A549 (cell line): Measurements from ENCODE around the gene AFAP1. TPM values are rescaled to one million over a fixed set of nuclear protein-coding genes. Genes with fewer than 3 reads are reported as not detected.
A peak's percentile ranks its signal among the peaks of the same experiment; 100 is the strongest.

Source experiments
- ATAC-seq, 2 experiments: fragments of 200-7000 bp in 1 of 2; fragments of >200 bp in 1 of 2; cut with Nextera tagmentation in 1 of 2; cut with Tn5 transposase in 1 of 2; 3 replicates each; pipeline versions ENCODE4 v1.8.0 to v1.9.1; 2018 to 2020; ENCODE audit warnings: mild to moderate bottlenecking in 1 of 2, moderate library complexity in 1 of 2
- CTCF ChIA-PET: fragments of 300-600 bp; sonication (Branson Sonifier 250); formaldehyde crosslinking; extraction: SDS; loops from one replicate; lab custom pipeline; 2021; ENCODE audit warnings: antibody characterized with exemption, inconsistent platforms; lab: Yijun Ruan, JAX
- POLR2A ChIA-PET: fragments of 350-600 bp; formaldehyde crosslinking; extraction: SDS; loops from one replicate; lab custom pipeline; 2021; ENCODE audit warnings: antibody characterized with exemption, inconsistent platforms; lab: Yijun Ruan, JAX
- DNase-seq, 2 experiments: peaks; one replicate each; pipeline versions ENCODE4 v3.0.0 to v3.0.0-alpha.2; 2011 to 2016; ENCODE audit warnings: low read depth in 1 of 2, low spot score in 1 of 2
- FAIRE-seq: peaks from 2 replicates; lab custom pipeline; 2011; peaks lifted over from hg19 to GRCh38; lab: Jason Lieb, UNC
- H3K27ac ChIP-seq, 2 experiments: fragments of >200 bp; sonication (Bioruptor Twin); formaldehyde crosslinking; 3 replicates each; pipeline ENCODE4 v1.5.1; 2016 to 2017
- H3K4me1 ChIP-seq: fragments of >200 bp; sonication (Bioruptor Twin); formaldehyde crosslinking; 3 replicates; pipeline ENCODE4 v1.6.1; 2016
- H3K4me2 ChIP-seq: fragments of >200 bp; sonication (Bioruptor Twin); formaldehyde crosslinking; 3 replicates; pipeline ENCODE4 v1.6.1; 2016
- H3K4me3 ChIP-seq: fragments of >200 bp; sonication (Bioruptor Twin); formaldehyde crosslinking; 3 replicates; pipeline ENCODE4 v1.5.1; 2016
- H3K9me3 ChIP-seq: fragments of >200 bp; sonication (Bioruptor Twin); formaldehyde crosslinking; 3 replicates; pipeline ENCODE4 v1.6.1; 2016
- ATOH8 ChIP-seq: fragments of 250-450 bp; sonication (Bioruptor Pico); IDR thresholded peaks from 2 replicates; pipeline ENCODE4 v1.5.0; 2020; ENCODE audit warnings: low read depth, mild to moderate bottlenecking, moderate library complexity
- CTCF ChIP-seq: fragments of >200 bp; sonication (Bioruptor Twin); formaldehyde crosslinking; IDR thresholded peaks from 3 replicates; pipeline ENCODE4 v1.5.1; 2016
- ELK1 ChIP-seq: fragments of 150-350 bp; IDR thresholded peaks from 2 replicates; pipeline ENCODE4 v1.6.1; 2014; ENCODE audit warnings: low read depth, mild to moderate bottlenecking, low read length
- GATA3 ChIP-seq: IDR thresholded peaks from 2 replicates; pipeline ENCODE4 v1.6.1; 2012; ENCODE audit warnings: borderline replicate concordance
- HDAC2 ChIP-seq: fragments of 200-600 bp; sonication (generic); IDR thresholded peaks from 2 replicates; pipeline ENCODE4 v1.6.1; 2016
- HES2 ChIP-seq: fragments of >200 bp; sonication (Bioruptor Twin); formaldehyde crosslinking; IDR thresholded peaks from 2 replicates; pipeline ENCODE4 v1.6.1; 2016
- HEYL ChIP-seq: fragments of 250-450 bp; sonication (Bioruptor Pico); IDR thresholded peaks from 2 replicates; pipeline ENCODE4 v1.8.0; 2021; ENCODE audit warnings: mild to moderate bottlenecking, moderate library complexity
- HMGXB4 ChIP-seq: fragments of 250-450 bp; sonication (Bioruptor Pico); IDR thresholded peaks from 2 replicates; pipeline ENCODE4 v1.5.0; 2021; ENCODE audit warnings: mild to moderate bottlenecking, moderate library complexity, borderline replicate concordance
- HOXB5 ChIP-seq: fragments of 250-450 bp; sonication (Bioruptor Pico); IDR thresholded peaks from 2 replicates; pipeline ENCODE4 v1.5.0; 2020; ENCODE audit warnings: mild to moderate bottlenecking, moderate library complexity
- JUNB ChIP-seq: fragments of >200 bp; sonication (Bioruptor Twin); formaldehyde crosslinking; IDR thresholded peaks from 2 replicates; pipeline ENCODE4 v1.6.1; 2016
- MYC ChIP-seq: IDR thresholded peaks from 2 replicates; pipeline ENCODE4 v1.6.1; 2012; ENCODE audit warnings: mild to moderate bottlenecking, inconsistent platforms, low read length, improper control_type of control experiment, borderline replicate concordance
- NFE2L2 ChIP-seq: fragments of 150-350 bp; conservative IDR thresholded peaks from 2 replicates; pipeline ENCODE4 v1.6.1; 2014; ENCODE audit warnings: low read length
- POLR2A ChIP-seq: IDR thresholded peaks from 2 replicates; pipeline ENCODE4 v1.6.1; 2012; ENCODE audit warnings: mild to moderate bottlenecking, low read length
- POLR2AphosphoS2 ChIP-seq: conservative IDR thresholded peaks from 2 replicates; pipeline ENCODE4 v1.6.1; 2012; ENCODE audit warnings: low read length, improper control_type of control experiment, inconsistent platforms
- RAD21 ChIP-seq, 2 experiments: fragments of >200 bp in 1 of 2; sonication (Bioruptor Twin) in 1 of 2; formaldehyde crosslinking in 1 of 2; IDR thresholded peaks in 1 of 2; conservative IDR thresholded peaks in 1 of 2; 2 replicates in 1 of 2; 3 replicates in 1 of 2; pipeline ENCODE4 v1.6.1; 2012 to 2018; ENCODE audit warnings: inconsistent platforms in 1 of 2
- RNF2 ChIP-seq: fragments of 200-600 bp; sonication (generic); IDR thresholded peaks from 2 replicates; pipeline ENCODE4 v1.6.1; 2016; ENCODE audit warnings: low read depth, mild to moderate bottlenecking, antibody characterized with exemption, moderate library complexity, borderline replicate concordance
- SMC3 ChIP-seq: fragments of >200 bp; sonication (Bioruptor Twin); formaldehyde crosslinking; IDR thresholded peaks from 3 replicates; pipeline ENCODE4 v1.6.1; 2018; ENCODE audit warnings: inconsistent platforms
- TFCP2L1 ChIP-seq: fragments of 250-450 bp; sonication (Bioruptor Pico); IDR thresholded peaks from 2 replicates; pipeline ENCODE4 v1.5.0; 2021; ENCODE audit warnings: mild to moderate bottlenecking
- ZSCAN20 ChIP-seq: fragments of 250-450 bp; sonication (Bioruptor Pico); IDR thresholded peaks from 2 replicates; pipeline ENCODE4 v1.8.0; 2022; ENCODE audit warnings: mild to moderate bottlenecking, moderate library complexity
- WGBS: methylation state at CpG from one replicate; pipeline ENCODE4 v1.1.6; 2017; ENCODE audit errors: missing lambda C conversion rate; 5-methylcytosine and 5-hydroxymethylcytosine counted together
- polyA plus RNA-seq, 4 experiments: library from polyadenylated mRNA; depleted of rRNA in 3 of 4; stranded (reverse); fragments of >200 nt; fragmentation: RNase III in 1 of 4; extraction: RNeasy Plus Mini Kit Qiagen cat#74134 plus additional on column Dnase treatment in 1 of 4; gene quantifications; 2 replicates in 3 of 4; 3 replicates in 1 of 4; pipeline ENCODE4 v1.2.3, GENCODE V29; 2011 to 2017

Gene AFAP1
- polyA plus RNA-seq, 2 of the 4 experiments (the other 2 are of a cell fraction): 25.4 to 29.6 TPM

GRCh38 chr4:7932287-7932686, 7.4 kb downstream of the AFAP1 start:
- CTCF ChIA-PET: interaction anchor here (1.2 kb wide), 1 partner anchor 56 kb away, joined by 3 read pairs; no protein-coding TSS in a partner anchor
- TF ChIP-seq RNF2 (no peak), JUNB (no peak)

GRCh38 chr4:7929118-7929951, 10.3 kb downstream of the AFAP1 start:
- Histone ChIP-seq H3K9me3 (no peaks in the 10 kb centered on the region), H3K4me2 (peak overlapping the region; percentile 80), H3K4me3 (no peak overlapping the region), H3K4me1 (peaks cover 52% of the 10 kb centered on the region)
- ChIA-PET CTCF (interaction anchor here (0.6 to 2.8 kb wide), 15 partner anchors 9 to 127 kb away, joined by 3 to 13 read pairs (median 3); partner anchors contain the start of gene AFAP1), POLR2A (interaction anchor here (2.2 kb wide), 1 partner anchor 9 kb away, joined by 4 read pairs; no protein-coding TSS in a partner anchor)
- TF ChIP-seq NFE2L2 (no peak), RAD21 (conservative IDR thresholded peaks at IDR 0.05 in 1 of 2, IDR thresholded peaks at IDR 0.05 in 1 of 2) (peak; percentile 61 to 63), SMC3 (peak; percentile 45; the same call in 2 of the 3 replicates), CTCF (peak; percentile 30), HES2 (no peak), HMGXB4 (CRISPR knock-in tag) (no peak), JUNB (no peak)
- TF ChIP-seq, all 56 proteins: peak for 3
- H3K27ac ChIP-seq: peak overlapping the region; percentile 47 to 84
- ATAC-seq (peak; percentile 72 to 78; a peak in 5 of 6 replicates), DNase-seq (peak in 1 of 2 experiments; percentile 51), FAIRE-seq (no peak)
- WGBS: 15% methylated on average over 6 of the region's 7 CpGs

More at GRCh38 chr4:7932287-7932686, 7.4 kb downstream of the AFAP1 start:
- no peak for ATAC-seq
- WGBS: 100% methylated on average over 1 of the region's 1 CpG
- POLR2A ChIA-PET: no interaction called here
- Histone ChIP-seq H3K4me2 (no peak overlapping the region), H3K27ac (no peak overlapping the region), H3K9me3 (no peaks in the 10 kb centered on the region), H3K4me3 (no peak overlapping the region), H3K4me1 (peaks cover 61% of the 10 kb centered on the region)
- DNase-seq: no peak
- no peak for FAIRE-seq

GRCh38 chr4:7928711-7929110, 10.9 kb downstream of the AFAP1 start:
- H3K4me3 ChIP-seq: no peak overlapping the region
- CTCF ChIA-PET: interaction anchor here (0.6 to 3.0 kb wide), 10 partner anchors 9 to 127 kb away, joined by 3 to 13 read pairs (median 8); partner anchors contain the start of gene AFAP1
- FAIRE-seq (no peak), ATAC-seq (peak in 1 of 2 experiments; percentile 11; a peak in 1 of 6 replicates), DNase-seq (no peak)
- peaks cover 53% of the 10 kb centered on the region for H3K4me1 ChIP-seq
- POLR2A ChIA-PET: interaction anchor here (1.5 to 2.2 kb wide), 2 partner anchors 9 to 10 kb away, joined by 3 to 4 read pairs; no protein-coding TSS in a partner anchor
- no peaks in the 10 kb centered on the region for H3K9me3 ChIP-seq
- no peak for TF ChIP-seq JUNB
- TF ChIP-seq ELK1: no peak
- no peak for TF ChIP-seq HEYL (CRISPR knock-in tag)
- TF ChIP-seq ATOH8 (CRISPR knock-in tag): no peak
- TF ChIP-seq HOXB5 (CRISPR knock-in tag): no peak
- no peak for TF ChIP-seq ZSCAN20 (CRISPR knock-in tag)
- no peak for TF ChIP-seq HMGXB4 (CRISPR knock-in tag)
- TF ChIP-seq NFE2L2: no peak
- no peak for TF ChIP-seq POLR2AphosphoS2
- TF ChIP-seq MYC: no peak
- no peak for TF ChIP-seq HDAC2
- TF ChIP-seq TFCP2L1 (CRISPR knock-in tag): no peak
- TF ChIP-seq POLR2A: no peak
- TF ChIP-seq GATA3: no peak
- 80% methylated on average over 7 of the region's 7 CpGs for WGBS
- peak overlapping the region; percentile 30 to 84; a peak in 5 of 6 replicates for H3K27ac ChIP-seq
- H3K4me2 ChIP-seq: peak overlapping the region; percentile 80; the same call in 1 of the 3 replicates
